ENCODE data around the gene CYB5D1.

Gene CYB5D1

DNA sequence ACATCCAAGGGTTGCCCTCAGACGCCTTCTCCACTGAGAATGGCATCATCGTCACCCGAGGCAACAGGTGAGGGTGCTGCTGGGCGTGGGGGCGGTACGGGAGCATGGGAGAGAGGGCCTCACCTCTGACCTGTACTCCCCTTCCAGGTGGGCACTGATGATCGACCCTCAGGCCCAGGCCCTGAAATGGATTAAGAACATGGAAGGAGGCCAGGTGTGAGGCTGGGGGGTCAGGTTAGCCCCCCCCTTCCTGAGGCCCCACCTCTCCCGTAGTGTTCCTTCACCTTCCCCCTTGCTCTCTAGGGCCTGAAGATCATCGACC, 40.2 kb upstream of the CYB5D1 start:
- TF ChIP-seq, protein P1, sequence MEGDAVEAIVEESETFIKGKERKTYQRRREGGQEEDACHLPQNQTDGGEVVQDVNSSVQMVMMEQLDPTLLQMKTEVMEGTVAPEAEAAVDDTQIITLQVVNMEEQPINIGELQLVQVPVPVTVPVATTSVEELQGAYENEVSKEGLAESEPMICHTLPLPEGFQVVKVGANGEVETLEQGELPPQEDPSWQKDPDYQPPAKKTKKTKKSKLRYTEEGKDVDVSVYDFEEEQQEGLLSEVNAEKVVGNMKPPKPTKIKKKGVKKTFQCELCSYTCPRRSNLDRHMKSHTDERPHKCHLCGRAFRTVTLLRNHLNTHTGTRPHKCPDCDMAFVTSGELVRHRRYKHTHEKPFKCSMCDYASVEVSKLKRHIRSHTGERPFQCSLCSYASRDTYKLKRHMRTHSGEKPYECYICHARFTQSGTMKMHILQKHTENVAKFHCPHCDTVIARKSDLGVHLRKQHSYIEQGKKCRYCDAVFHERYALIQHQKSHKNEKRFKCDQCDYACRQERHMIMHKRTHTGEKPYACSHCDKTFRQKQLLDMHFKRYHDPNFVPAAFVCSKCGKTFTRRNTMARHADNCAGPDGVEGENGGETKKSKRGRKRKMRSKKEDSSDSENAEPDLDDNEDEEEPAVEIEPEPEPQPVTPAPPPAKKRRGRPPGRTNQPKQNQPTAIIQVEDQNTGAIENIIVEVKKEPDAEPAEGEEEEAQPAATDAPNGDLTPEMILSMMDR (IDR thresholded peaks at IDR 0.05; ENCODE audit: low read depth, low read length, missing control alignments): no peak
- DNase-seq (ENCODE audit: low read depth): no peak
- in situ Hi-C loops (cut with HindIII; ENCODE audit: low sequenced_read_pairs): loop anchor here (5.0 kb wide), 1 partner anchor 40 kb away; no protein-coding TSS in a partner anchor
- H3K4me3 ChIP-seq (ENCODE audit: low read depth, low read length): no peak overlapping the region

DNA sequence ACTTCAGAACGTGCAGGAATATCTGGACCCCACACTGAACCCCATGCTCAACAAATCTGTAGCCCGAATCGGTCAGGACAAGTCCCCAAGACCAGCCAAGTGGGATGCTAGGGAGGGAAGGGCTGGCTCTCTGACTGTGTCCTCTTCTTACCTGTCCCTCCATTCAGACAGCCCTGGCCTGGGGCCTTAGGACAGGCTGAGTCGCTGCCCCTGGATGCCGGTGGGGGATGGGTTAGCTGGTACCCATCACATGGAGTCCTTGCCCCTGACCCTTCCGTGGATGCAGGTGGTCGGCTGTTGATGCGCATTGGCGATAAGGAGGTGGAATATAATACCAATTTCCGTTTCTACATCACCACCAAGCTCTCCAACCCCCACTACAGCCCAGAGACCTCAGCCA, 39.8 kb upstream of the CYB5D1 start:
- no peak overlapping the region for H3K4me3 ChIP-seq (ENCODE audit: low read depth, low read length)
- DNase-seq (ENCODE audit: low read depth): no peak
- TF ChIP-seq, protein P1 (IDR thresholded peaks at IDR 0.05; ENCODE audit: low read depth, low read length, missing control alignments): no peak
- in situ Hi-C loops (cut with HindIII; ENCODE audit: low sequenced_read_pairs): loop anchor here (5.0 kb wide), 1 partner anchor 41 kb away; no protein-coding TSS in a partner anchor

DNA sequence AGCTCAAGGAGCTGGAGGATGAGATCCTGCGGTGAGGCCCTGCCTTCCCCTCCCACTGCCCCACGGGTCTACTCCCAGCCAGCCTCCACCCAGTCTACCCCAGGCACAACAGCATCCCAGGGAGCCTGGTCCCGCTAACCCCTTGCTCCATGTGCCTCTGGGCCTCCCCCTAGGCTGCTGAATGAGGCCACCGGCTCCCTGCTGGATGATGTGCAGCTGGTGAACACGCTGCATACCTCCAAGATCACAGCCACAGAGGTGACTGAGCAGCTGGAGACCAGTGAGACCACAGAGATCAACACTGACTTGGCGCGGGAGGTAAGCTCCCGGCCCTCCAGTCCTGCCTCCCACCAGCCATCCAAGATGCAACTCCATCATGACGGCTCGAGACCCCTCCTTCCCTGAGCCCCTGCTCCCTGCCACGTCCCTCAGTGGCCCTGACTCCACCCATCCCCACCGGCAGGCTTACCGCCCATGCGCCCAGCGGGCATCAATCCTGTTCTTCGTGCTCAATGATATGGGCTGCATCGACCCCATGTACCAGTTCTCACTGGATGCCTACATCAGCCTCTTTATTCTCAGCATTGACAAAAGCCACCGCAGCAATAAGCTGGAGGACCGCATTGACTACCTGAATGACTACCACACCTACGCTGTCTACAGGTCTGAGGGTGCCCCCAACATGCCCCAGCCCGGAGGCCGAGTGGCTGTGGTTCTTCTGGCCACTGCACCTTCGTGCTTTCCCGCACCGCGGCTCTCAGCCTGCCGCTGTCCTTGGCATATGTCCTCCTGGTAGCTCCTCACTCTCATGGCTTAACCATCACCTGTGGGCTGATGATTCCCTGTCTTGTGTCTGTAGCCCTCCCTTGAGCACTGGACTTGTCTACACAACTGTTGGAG, 38.8 kb upstream of the CYB5D1 start:
- TF ChIP-seq, protein P1 (IDR thresholded peaks at IDR 0.05; ENCODE audit: low read depth, low read length, missing control alignments): no peak
- no peak for DNase-seq (ENCODE audit: low read depth)
- in situ Hi-C loops (cut with HindIII; ENCODE audit: low sequenced_read_pairs): loop anchor here (5.0 kb wide), 1 partner anchor 42 kb away; no protein-coding TSS in a partner anchor
- no peak overlapping the region for H3K4me3 ChIP-seq (ENCODE audit: low read depth, low read length)

DNA sequence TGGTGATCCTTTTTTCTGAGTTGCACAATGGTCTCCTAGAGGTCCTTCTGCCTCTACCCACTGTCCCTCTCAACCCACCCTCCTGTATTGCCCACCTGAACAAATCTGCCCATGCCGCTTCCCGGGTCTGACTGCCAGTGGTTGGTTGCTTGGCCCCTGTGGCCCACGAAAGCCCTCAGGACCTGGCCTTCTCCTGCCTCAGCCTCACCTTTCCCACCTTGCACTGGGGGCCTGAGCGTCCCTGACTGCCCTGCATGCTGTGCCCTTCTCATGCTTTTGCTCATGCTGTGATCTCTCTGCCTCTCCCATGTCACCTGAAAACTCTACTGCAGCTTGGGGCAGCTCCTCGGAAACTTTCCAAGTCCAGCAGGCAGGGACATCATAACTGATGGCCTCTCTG, 37.6 kb upstream of the CYB5D1 start:
- in situ Hi-C loops (cut with HindIII; ENCODE audit: low sequenced_read_pairs): no loop called here
- TF ChIP-seq, protein P1 (IDR thresholded peaks at IDR 0.05; ENCODE audit: low read depth, low read length, missing control alignments): no peak

DNA sequence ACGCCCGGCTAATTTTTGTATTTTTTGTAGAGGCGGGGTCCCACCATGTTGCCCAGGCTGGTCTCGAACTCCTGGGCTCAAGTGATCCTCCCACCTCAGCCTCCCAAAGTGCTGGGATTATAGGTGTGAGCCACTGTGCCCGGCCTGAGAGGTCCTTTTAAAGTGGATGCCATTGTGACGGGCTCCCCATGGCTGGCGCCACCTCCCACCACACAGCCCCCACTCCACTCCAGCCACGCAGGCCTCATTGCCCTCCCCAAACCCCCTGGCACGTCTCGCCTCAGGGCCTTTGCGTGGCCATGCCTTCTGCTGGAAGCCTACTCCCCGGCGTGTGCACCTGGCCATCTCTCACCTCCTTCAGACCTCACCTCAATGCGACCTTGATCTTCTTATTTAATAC, 35.7 kb upstream of the CYB5D1 start:
- no peak overlapping the region for H3K4me3 ChIP-seq (ENCODE audit: low read depth, low read length)
- in situ Hi-C loops (cut with HindIII; ENCODE audit: low sequenced_read_pairs): no loop called here
- no peak for DNase-seq (ENCODE audit: low read depth)
- TF ChIP-seq, protein P1 (IDR thresholded peaks at IDR 0.05; ENCODE audit: low read depth, low read length, missing control alignments): no peak

More for the DNA sequence above, 37.6 kb upstream of the CYB5D1 start:
- no peak for DNase-seq (ENCODE audit: low read depth)
- H3K4me3 ChIP-seq (ENCODE audit: low read depth, low read length): no peak overlapping the region

DNA sequence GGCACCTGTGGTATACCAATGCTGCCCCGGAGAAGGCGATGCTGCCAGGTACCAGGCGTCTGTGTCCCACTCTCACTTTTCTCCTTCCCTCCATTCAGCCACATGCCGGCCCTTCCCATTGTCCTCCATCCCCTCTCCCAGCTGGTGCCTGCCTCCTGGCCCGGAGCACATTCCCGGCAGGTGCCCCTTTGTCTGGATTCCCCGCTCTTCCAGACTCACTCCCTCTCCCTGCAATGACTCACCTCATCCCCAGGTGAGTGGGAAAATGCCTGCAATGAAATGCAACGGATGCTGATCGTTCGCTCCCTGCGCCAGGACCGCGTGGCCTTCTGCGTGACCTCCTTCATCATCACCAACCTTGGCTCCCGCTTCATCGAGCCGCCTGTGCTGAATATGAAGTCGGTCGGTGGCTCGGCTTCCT, 34.2 kb upstream of the CYB5D1 start:
- H3K4me3 ChIP-seq (ENCODE audit: low read depth, low read length): no peak overlapping the region
- in situ Hi-C loops (cut with HindIII; ENCODE audit: low sequenced_read_pairs): no loop called here
- TF ChIP-seq, protein P1 (IDR thresholded peaks at IDR 0.05; ENCODE audit: low read depth, low read length, missing control alignments): no peak
- DNase-seq (ENCODE audit: low read depth): no peak
